Liver (tissue), 9 donors: ENCODE measurements around the gene DNAJC5. TPM values are rescaled to one million over a fixed set of nuclear protein-coding genes. Genes with fewer than 3 reads are reported as not detected.

ENCODE experiments used
- DNase-seq: peaks from one replicate; pipeline ENCODE4 v3.0.0-alpha.2; 2017; ENCODE audit warnings: low spot score
- H3K27ac ChIP-seq, 2 donors: one replicate each; pipeline ENCODE4 v1.7.0; 2013; ENCODE audit warnings: inconsistent platforms in 2 of 2, low read length in 2 of 2, control low read depth in 1 of 2, low read depth in 1 of 2, mild to moderate bottlenecking in 1 of 2
- H3K27me3 ChIP-seq, 4 donors: one replicate each; pipeline versions ENCODE4 v1.6.1 to v1.7.0; 2013; ENCODE audit warnings: low read length in 3 of 4, inconsistent platforms in 1 of 4, mild to moderate bottlenecking in 1 of 4, moderate library complexity in 1 of 4; ENCODE audit not compliant: control insufficient read depth in 4 of 4, insufficient read depth in 4 of 4
- H3K36me3 ChIP-seq, 4 donors: one replicate each; pipeline versions ENCODE4 v1.6.1 to v1.7.0; 2013; ENCODE audit warnings: low read length in 3 of 4, mild to moderate bottlenecking in 3 of 4, low read depth in 1 of 4, moderate library complexity in 1 of 4; ENCODE audit not compliant: control insufficient read depth in 4 of 4, insufficient read depth in 3 of 4
- H3K4me1 ChIP-seq, 4 donors: one replicate each; pipeline versions ENCODE4 v1.6.1 to v1.7.0; 2013; ENCODE audit warnings: low read length in 3 of 4, mild to moderate bottlenecking in 3 of 4, moderate library complexity in 1 of 4; ENCODE audit not compliant: control insufficient read depth in 4 of 4, insufficient read depth in 4 of 4
- H3K4me3 ChIP-seq, 3 donors: one replicate each; pipeline versions ENCODE4 v1.6.1 to v1.7.0; 2013; ENCODE audit warnings: low read length in 3 of 3, control low read depth in 1 of 3, low read depth in 1 of 3, mild to moderate bottlenecking in 1 of 3
- H3K9ac ChIP-seq, 2 donors: one replicate each; pipeline ENCODE4 v1.7.0; 2013; ENCODE audit warnings: low read length in 2 of 2, mild to moderate bottlenecking in 2 of 2, moderate library complexity in 2 of 2, control low read depth in 1 of 2, low read depth in 1 of 2
- H3K9me3 ChIP-seq, 4 donors: one replicate each; pipeline versions ENCODE4 v1.6.1 to v1.7.0; 2013; ENCODE audit warnings: low read length in 3 of 4; ENCODE audit not compliant: control insufficient read depth in 4 of 4
- EGR1 ChIP-seq, 2 donors: IDR thresholded peaks; 2 replicates each; pipeline ENCODE4 v1.6.1; 2016 to 2018; ENCODE audit warnings: antibody characterized with exemption in 2 of 2, low read depth in 2 of 2
- FOXA1 ChIP-seq: IDR thresholded peaks from 2 replicates; pipeline ENCODE4 v1.6.1; 2016; ENCODE audit warnings: antibody characterized with exemption
- FOXA2 ChIP-seq: IDR thresholded peaks from 2 replicates; pipeline ENCODE4 v1.6.1; 2016; ENCODE audit warnings: antibody characterized with exemption
- GABPA ChIP-seq, 2 donors: IDR thresholded peaks in 1 of 2; conservative IDR thresholded peaks in 1 of 2; 2 replicates each; pipeline ENCODE4 v1.6.1; 2016; ENCODE audit warnings: antibody characterized with exemption in 2 of 2, mild to moderate bottlenecking in 1 of 2, moderate library complexity in 1 of 2
- HNF4A ChIP-seq, 2 donors: conservative IDR thresholded peaks; 2 replicates each; pipeline ENCODE4 v1.6.1; 2016; ENCODE audit warnings: antibody characterized with exemption in 2 of 2, mild to moderate bottlenecking in 2 of 2
- HNF4G ChIP-seq: IDR thresholded peaks from 2 replicates; pipeline ENCODE4 v1.6.1; 2016; ENCODE audit warnings: antibody characterized with exemption
- NR2F2 ChIP-seq: IDR thresholded peaks from 2 replicates; pipeline ENCODE4 v1.6.1; 2016; ENCODE audit warnings: antibody characterized with exemption
- RAD21 ChIP-seq, 2 donors: IDR thresholded peaks; 2 replicates each; pipeline ENCODE4 v1.6.1; 2016; ENCODE audit warnings: antibody characterized with exemption in 2 of 2, mild to moderate bottlenecking in 2 of 2
- REST ChIP-seq: IDR thresholded peaks from 2 replicates; pipeline ENCODE4 v1.6.1; 2016; ENCODE audit warnings: antibody characterized with exemption, mild to moderate bottlenecking
- RXRA ChIP-seq, 2 donors: IDR thresholded peaks; 2 replicates each; pipeline ENCODE4 v1.6.1; 2017 to 2018; ENCODE audit warnings: antibody characterized with exemption in 2 of 2, mild to moderate bottlenecking in 1 of 2
- SP1 ChIP-seq: IDR thresholded peaks from 2 replicates; pipeline ENCODE4 v1.6.1; 2018; ENCODE audit warnings: antibody characterized with exemption, mild to moderate bottlenecking
- TAF1 ChIP-seq: conservative IDR thresholded peaks from 2 replicates; pipeline ENCODE4 v1.6.1; 2016; ENCODE audit warnings: antibody characterized with exemption, mild to moderate bottlenecking
- YY1 ChIP-seq: IDR thresholded peaks from 2 replicates; pipeline ENCODE4 v1.6.1; 2016; ENCODE audit warnings: antibody characterized with exemption, mild to moderate bottlenecking
- WGBS: extraction: QIAGEN DNeasy Blood & Tissue Kit; methylation state at CpG from one replicate; pipeline ENCODE4 v1.1.7; 2013; 5-methylcytosine and 5-hydroxymethylcytosine counted together
- polyA plus RNA-seq, 2 donors: library from polyadenylated mRNA; stranded (reverse) in 1 of 2; unstranded in 1 of 2; fragments of 200-250 nt in 1 of 2; fragments of >200 nt in 1 of 2; fragmentation: Nextera tagmentation in 1 of 2; extraction: Ambion mirVana in 1 of 2; gene quantifications; one replicate each; pipeline versions ENCODE4 v1.2.1 to v1.2.3, GENCODE V29; 2013 to 2015
- total RNA-seq, 2 donors: library from RNA; depleted of rRNA; stranded (reverse); fragments of >200 nt; gene quantifications; one replicate each; pipeline ENCODE4 v1.2.3, GENCODE V29; 2014
- TF ChIP-seq, protein P1 (sequence below): IDR thresholded peaks from 2 replicates; pipeline ENCODE4 v1.6.1; 2016; ENCODE audit warnings: antibody characterized with exemption
- TF ChIP-seq, protein P2 (sequence below): fragments of 150-350 bp; IDR thresholded peaks from 2 replicates; pipeline ENCODE4 v1.5.1; 2017; ENCODE audit warnings: improper control_type of control experiment, low read depth, low read length; ENCODE audit not compliant: missing input control
- TF ChIP-seq, protein P3 (sequence below): IDR thresholded peaks from 2 replicates; pipeline ENCODE4 v1.6.1; 2016; ENCODE audit warnings: antibody characterized with exemption
- donor health status: healthy.
- donor health status: healthy.
- donor health status: healthy.
- donor health status: healthy.
- donor health status: healthy.

The DNAJC5 gene
- total and polyA plus RNA-seq, 4 donors = 8.2 to 28.6 (median 18.7) TPM

DNA sequence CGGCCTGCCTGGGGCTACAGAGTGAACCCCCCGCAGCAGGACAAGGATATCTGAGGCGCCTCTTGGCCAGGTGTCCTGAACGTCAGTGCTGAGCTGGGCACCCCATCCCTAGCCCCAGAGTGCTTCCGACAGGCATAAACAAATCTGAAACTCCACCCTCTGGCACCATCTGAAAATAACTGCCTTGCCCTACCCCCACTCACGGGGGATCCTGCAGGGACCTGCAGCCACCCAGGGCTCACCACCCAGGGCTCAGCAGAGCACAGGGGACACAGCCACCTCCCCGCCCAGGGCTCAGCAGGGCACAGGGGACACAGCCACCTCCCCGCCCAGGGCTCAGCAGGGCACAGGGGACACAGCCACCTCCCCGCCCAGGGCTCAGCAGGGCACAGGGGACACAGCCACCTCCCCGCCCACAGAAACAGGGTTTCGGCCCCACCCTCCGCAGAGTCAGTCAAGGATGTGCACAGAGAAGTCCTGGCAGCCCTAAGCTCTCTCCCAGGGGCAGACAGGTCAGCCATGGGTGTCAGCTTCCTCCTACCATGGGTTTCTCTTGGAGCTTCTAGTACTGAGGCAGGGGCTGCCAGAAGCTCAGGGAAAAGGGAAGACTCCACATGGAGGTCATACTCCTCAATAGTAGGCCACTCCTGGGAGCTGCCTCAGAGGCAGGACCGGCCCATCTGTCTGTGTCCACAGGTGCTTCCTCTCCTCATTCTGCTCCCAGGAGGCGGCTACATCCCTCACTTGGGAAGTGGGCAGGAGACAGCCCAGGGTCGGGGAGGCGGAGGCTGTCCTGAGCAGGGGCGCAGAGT is 56.7 kb downstream of the DNAJC5 start:
- H3K27ac ChIP-seq = peak overlapping the region in 1 of 2 donors; percentile 39
- H3K4me1 ChIP-seq = peaks cover 24 to 79% (median 66%) of the 10 kb centered on the region in 4 donors
- H3K27me3 ChIP-seq = no peaks in the 10 kb centered on the region
- 60% methylated on average over 17 of the region's 17 CpGs for WGBS
- DNase-seq = no peak
- no peak overlapping the region for H3K9ac ChIP-seq
- H3K4me3 ChIP-seq = no peak overlapping the region
- no peak for TF ChIP-seq YY1
- TF ChIP-seq, protein P1, sequence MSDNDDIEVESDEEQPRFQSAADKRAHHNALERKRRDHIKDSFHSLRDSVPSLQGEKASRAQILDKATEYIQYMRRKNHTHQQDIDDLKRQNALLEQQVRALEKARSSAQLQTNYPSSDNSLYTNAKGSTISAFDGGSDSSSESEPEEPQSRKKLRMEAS = no peak
- TF ChIP-seq SP1 = no peak
- TF ChIP-seq FOXA2 = no peak
- TF ChIP-seq TAF1 = no peak
- TF ChIP-seq, protein P2, sequence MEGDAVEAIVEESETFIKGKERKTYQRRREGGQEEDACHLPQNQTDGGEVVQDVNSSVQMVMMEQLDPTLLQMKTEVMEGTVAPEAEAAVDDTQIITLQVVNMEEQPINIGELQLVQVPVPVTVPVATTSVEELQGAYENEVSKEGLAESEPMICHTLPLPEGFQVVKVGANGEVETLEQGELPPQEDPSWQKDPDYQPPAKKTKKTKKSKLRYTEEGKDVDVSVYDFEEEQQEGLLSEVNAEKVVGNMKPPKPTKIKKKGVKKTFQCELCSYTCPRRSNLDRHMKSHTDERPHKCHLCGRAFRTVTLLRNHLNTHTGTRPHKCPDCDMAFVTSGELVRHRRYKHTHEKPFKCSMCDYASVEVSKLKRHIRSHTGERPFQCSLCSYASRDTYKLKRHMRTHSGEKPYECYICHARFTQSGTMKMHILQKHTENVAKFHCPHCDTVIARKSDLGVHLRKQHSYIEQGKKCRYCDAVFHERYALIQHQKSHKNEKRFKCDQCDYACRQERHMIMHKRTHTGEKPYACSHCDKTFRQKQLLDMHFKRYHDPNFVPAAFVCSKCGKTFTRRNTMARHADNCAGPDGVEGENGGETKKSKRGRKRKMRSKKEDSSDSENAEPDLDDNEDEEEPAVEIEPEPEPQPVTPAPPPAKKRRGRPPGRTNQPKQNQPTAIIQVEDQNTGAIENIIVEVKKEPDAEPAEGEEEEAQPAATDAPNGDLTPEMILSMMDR = no peak
- peak in 1 of 2 donors; percentile 25 for TF ChIP-seq RXRA (IDR thresholded peaks at IDR 0.05)
- no peak for TF ChIP-seq REST
- TF ChIP-seq GABPA (IDR thresholded peaks at IDR 0.05 in 1 of 2, conservative IDR thresholded peaks at IDR 0.05 in 1 of 2) = no peak
- no peak for TF ChIP-seq NR2F2
- TF ChIP-seq HNF4A (conservative IDR thresholded peaks at IDR 0.05) = peak in 1 of 2 donors; percentile 55
- no peaks in the 10 kb centered on the region for H3K9me3 ChIP-seq
- H3K36me3 ChIP-seq = peaks cover 0 to 2% (median 0%) of the 10 kb centered on the region in 4 donors

- Histone ChIP-seq H3K9me3 (no peaks in the 10 kb centered on the region), H3K4me3 (no peak overlapping the region), H3K27me3 (no peaks in the 10 kb centered on the region), H3K9ac (no peak overlapping the region), H3K36me3 (peaks cover 0 to 2% (median 0%) of the 10 kb centered on the region in 4 donors), H3K4me1 (peaks cover 29 to 84% (median 70%) of the 10 kb centered on the region in 4 donors), H3K27ac (peak overlapping the region; percentile 10 to 39)
- no peak for DNase-seq
- WGBS = 91% methylated on average over 15 of the region's 15 CpGs
- TF ChIP-seq HNF4G = no peak
- TF ChIP-seq, protein P3, sequence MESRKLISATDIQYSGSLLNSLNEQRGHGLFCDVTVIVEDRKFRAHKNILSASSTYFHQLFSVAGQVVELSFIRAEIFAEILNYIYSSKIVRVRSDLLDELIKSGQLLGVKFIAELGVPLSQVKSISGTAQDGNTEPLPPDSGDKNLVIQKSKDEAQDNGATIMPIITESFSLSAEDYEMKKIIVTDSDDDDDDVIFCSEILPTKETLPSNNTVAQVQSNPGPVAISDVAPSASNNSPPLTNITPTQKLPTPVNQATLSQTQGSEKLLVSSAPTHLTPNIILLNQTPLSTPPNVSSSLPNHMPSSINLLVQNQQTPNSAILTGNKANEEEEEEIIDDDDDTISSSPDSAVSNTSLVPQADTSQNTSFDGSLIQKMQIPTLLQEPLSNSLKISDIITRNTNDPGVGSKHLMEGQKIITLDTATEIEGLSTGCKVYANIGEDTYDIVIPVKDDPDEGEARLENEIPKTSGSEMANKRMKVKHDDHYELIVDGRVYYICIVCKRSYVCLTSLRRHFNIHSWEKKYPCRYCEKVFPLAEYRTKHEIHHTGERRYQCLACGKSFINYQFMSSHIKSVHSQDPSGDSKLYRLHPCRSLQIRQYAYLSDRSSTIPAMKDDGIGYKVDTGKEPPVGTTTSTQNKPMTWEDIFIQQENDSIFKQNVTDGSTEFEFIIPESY = no peak
- TF ChIP-seq NR2F2 = no peak
- TF ChIP-seq FOXA1 = no peak
- TF ChIP-seq TAF1 = no peak
- no peak for TF ChIP-seq RXRA (IDR thresholded peaks at IDR 0.05)
- no peak for TF ChIP-seq GABPA (IDR thresholded peaks at IDR 0.05 in 1 of 2, conservative IDR thresholded peaks at IDR 0.05 in 1 of 2)
- TF ChIP-seq YY1 = no peak
- no peak for TF ChIP-seq EGR1 (IDR thresholded peaks at IDR 0.05; ENCODE audit: low read depth in 2 of 2)
- no peak for TF ChIP-seq REST
- TF ChIP-seq SP1 = no peak
- TF ChIP-seq, protein P2 = no peak
- no peak for TF ChIP-seq RAD21 (IDR thresholded peaks at IDR 0.05)
- no peak for TF ChIP-seq HNF4A (conservative IDR thresholded peaks at IDR 0.05)
- TF ChIP-seq FOXA2 = no peak
Measured at GRCh38 chr20:63952210-63952535, 57.2 kb downstream of the DNAJC5 start.
